SW480 (cell line): ENCODE measurements around the gene SYDE2.
"Not testable (repeated sequence)": the region's sequence is repeated elsewhere in the genome, so short reads cannot be mapped to it uniquely, and the experiment has no call there.

ENCODE experiments used
- DNase-seq: peaks from one replicate; pipeline ENCODE4 v3.0.0-alpha.2; 2016; ENCODE audit warnings: low spot score

The SYDE2 gene

GRCh38 chr1:85219853-85220610 lies 19.2 kb upstream of the SYDE2 start:
- no peak for DNase-seq

GRCh38 chr1:85216697-85217096 lies 15.9 kb upstream of the SYDE2 start:
- no peak for DNase-seq

GRCh38 chr1:85214654-85215053 lies 13.8 kb upstream of the SYDE2 start:
- no peak for DNase-seq

GRCh38 chr1:85208488-85208887 lies 7.7 kb upstream of the SYDE2 start:
- DNase-seq: no peak

GRCh38 chr1:85203573-85204171 lies 2.9 kb upstream of the SYDE2 start:
- DNase-seq: no peak

GRCh38 chr1:85202864-85203255 lies 2.0 kb upstream of the SYDE2 start:
- no peak for DNase-seq

- DNase-seq: no peak
Observed at GRCh38 chr1:85202092-85202863, 1.5 kb upstream of the SYDE2 start.

- DNase-seq: peak; percentile 60
Observed at GRCh38 chr1:85201340-85202091, 700 bp upstream of the SYDE2 start.

GRCh38 chr1:85199667-85200462 lies 951 bp downstream of the SYDE2 start:
- no peak for DNase-seq

- no peak for DNase-seq
Observed at GRCh38 chr1:85198864-85199263, 2.0 kb downstream of the SYDE2 start.

- DNase-seq: no peak
Observed at GRCh38 chr1:85196358-85196757, 4.5 kb downstream of the SYDE2 start.

- DNase-seq: no peak
Observed at GRCh38 chr1:85195703-85196102, 5.1 kb downstream of the SYDE2 start.

- not testable (repeated sequence) for DNase-seq
Observed at GRCh38 chr1:85192129-85192528, 8.7 kb downstream of the SYDE2 start.

- no peak for DNase-seq
Observed at GRCh38 chr1:85189120-85189519, 11.7 kb downstream of the SYDE2 start.

GRCh38 chr1:85188530-85188929 lies 12.3 kb downstream of the SYDE2 start:
- no peak for DNase-seq

GRCh38 chr1:85187021-85187420 lies 13.8 kb downstream of the SYDE2 start:
- not testable (repeated sequence) for DNase-seq

- DNase-seq: no peak
Observed at GRCh38 chr1:85184245-85184644, 16.6 kb downstream of the SYDE2 start.

- no peak for DNase-seq
Observed at GRCh38 chr1:85182700-85183099, 18.1 kb downstream of the SYDE2 start.

GRCh38 chr1:85180869-85181268 lies 19.9 kb downstream of the SYDE2 start:
- DNase-seq: no peak

GRCh38 chr1:85179522-85179921 lies 21.3 kb downstream of the SYDE2 start:
- DNase-seq: no peak

GRCh38 chr1:85178396-85178795 lies 22.4 kb downstream of the SYDE2 start:
- DNase-seq: no peak

GRCh38 chr1:85174503-85174902 lies 26.3 kb downstream of the SYDE2 start:
- no peak for DNase-seq
